SJCRH30 (cell line): ENCODE results near the gene PROSER2. TPM values are rescaled to one million over a fixed set of nuclear protein-coding genes. Genes with fewer than 3 reads are reported as not detected.

Experiments used
- DNase-seq, 2 experiments: peaks; one replicate each; pipeline ENCODE4 v3.0.0-alpha.2; 2015 to 2020
- H3K27ac ChIP-seq: fragments of 250-450 bp; sonication (Bioruptor Pico); 2 replicates; pipeline ENCODE4 v1.5.1; 2020; ENCODE audit warnings: mild to moderate bottlenecking, moderate library complexity
- H3K27me3 ChIP-seq: fragments of 250-450 bp; sonication (Bioruptor Pico); 2 replicates; pipeline ENCODE4 v1.5.1; 2020; ENCODE audit warnings: mild to moderate bottlenecking, moderate library complexity
- H3K36me3 ChIP-seq: fragments of 250-450 bp; sonication (Bioruptor Pico); 2 replicates; pipeline ENCODE4 v1.5.1; 2020; ENCODE audit warnings: mild to moderate bottlenecking, moderate library complexity
- H3K4me1 ChIP-seq: fragments of 250-450 bp; sonication (Bioruptor Pico); 2 replicates; pipeline ENCODE4 v1.5.1; 2020; ENCODE audit warnings: mild to moderate bottlenecking, moderate library complexity
- H3K4me3 ChIP-seq: fragments of 250-450 bp; sonication (Bioruptor Pico); 2 replicates; pipeline ENCODE4 v1.5.1; 2020; ENCODE audit warnings: mild to moderate bottlenecking, moderate library complexity
- H3K9me3 ChIP-seq: fragments of 250-450 bp; sonication (Bioruptor Pico); replicated peaks from 2 replicates; pipeline ENCODE4 v1.5.1; 2020; ENCODE audit warnings: mild to moderate bottlenecking, moderate library complexity
- total RNA-seq: library from RNA; depleted of rRNA; stranded (reverse); fragments of >200 nt; shearing (Covaris generic); gene quantifications from 2 replicates; pipeline ENCODE4 v1.2.3, GENCODE V29; 2014; rRNA removed

Gene PROSER2
- 10.7 and 14.6 TPM in 2 replicates for total RNA-seq

DNA sequence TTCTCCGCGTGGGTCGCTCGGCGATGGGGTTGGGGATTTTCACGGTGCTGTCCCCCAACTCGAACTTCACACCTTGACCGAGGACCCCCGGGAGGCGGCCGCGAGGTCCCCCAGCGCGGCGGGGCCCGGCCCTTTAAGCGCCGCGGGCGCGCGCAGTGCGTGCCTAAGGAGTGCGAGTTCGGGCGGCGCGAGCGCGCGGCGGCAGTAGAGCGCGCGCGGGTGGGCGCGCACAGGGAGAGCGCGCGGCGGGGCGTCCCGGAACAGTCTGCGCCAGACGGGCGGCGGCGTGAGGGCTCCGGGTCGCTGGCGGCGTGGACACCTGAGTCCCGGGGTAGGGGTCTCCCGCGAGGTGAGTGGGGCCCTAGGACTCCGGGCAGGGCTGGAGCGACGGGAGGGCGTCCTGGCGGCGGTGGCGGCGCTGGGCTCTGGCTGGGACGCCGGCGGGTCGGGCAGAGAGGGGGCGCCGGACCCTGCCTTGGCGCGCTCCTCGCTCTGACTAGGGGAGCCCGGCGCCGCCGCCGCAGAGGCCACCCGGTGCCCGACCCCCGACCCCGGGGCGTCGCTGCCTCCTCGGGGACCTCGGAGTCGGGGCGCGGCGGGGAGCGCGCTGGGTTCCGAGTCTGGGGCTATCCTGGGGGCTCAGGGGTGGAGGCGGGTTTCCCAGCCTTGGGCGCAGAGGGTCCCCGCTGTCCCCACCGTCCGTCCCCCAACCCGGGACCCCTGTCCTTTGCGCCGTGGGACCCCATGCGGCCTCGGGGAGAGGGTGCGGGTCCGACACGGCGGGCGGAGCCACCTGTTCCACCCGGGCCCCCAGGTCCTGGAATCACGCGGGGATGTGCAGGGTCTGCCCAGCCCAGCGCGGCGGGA is at the start of gene PROSER2:
Gene PROSER2 (plus strand): TSS at position 235 of the 867 bp plus-strand sequence. CDS start 28,722 bp downstream, outside the sequence.
- Histone ChIP-seq H3K4me3 (peak within 1 kb of the TSS; percentile 94), H3K27ac (peak within 1 kb of the TSS; percentile 38; the same call in 1 of the 2 replicates), H3K36me3 (no peaks in the 10 kb centered on the region; the same call in 1 of the 2 replicates), H3K4me1 (peaks cover 1% of the 10 kb centered on the region), H3K9me3 (no peaks in the 10 kb centered on the region), H3K27me3 (no peaks in the 10 kb centered on the region)
- peak; percentile 50 to 69 for DNase-seq

DNA sequence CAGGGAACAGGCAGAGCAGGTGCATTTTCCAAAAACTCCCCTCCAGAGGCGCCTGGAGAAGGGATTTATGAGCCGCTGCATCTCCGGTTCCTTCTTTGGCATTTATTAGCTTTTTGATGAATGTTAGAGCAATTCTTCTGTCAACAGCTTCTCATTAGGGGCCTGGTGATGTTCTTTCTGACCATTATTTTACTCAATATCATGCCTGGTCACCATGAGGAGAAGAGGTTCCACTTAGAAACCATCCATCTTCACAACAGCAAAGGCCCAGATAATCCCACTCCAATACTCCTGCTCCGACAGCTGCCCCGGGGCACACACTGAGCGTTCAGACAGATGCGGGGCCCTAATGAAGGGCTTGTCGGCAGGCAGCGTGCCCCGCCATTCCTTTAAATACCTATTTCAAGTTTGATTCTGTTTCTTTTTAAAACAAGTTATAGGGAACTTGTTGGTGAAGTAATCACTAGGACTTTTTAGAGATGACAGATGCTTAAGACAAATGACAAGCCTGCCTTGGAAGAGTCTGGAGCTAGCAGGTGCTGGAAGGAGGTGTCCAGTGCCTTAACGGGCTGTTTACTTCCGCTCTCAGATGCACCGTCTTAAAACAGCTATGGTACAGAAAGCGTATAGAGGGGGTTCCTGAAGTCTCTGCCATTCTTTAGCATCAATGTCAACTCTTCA is 49.3 kb upstream of the PROSER2 start:
- peak in 1 of 2 experiments; percentile 45 for DNase-seq
- no peaks in the 10 kb centered on the region for H3K9me3 ChIP-seq
- H3K27me3 ChIP-seq, result no peaks in the 10 kb centered on the region
- no peak overlapping the region for H3K27ac ChIP-seq
- H3K4me1 ChIP-seq, result no peaks in the 10 kb centered on the region
- H3K4me3 ChIP-seq, result no peak overlapping the region
- H3K36me3 ChIP-seq, result no peaks in the 10 kb centered on the region

DNA sequence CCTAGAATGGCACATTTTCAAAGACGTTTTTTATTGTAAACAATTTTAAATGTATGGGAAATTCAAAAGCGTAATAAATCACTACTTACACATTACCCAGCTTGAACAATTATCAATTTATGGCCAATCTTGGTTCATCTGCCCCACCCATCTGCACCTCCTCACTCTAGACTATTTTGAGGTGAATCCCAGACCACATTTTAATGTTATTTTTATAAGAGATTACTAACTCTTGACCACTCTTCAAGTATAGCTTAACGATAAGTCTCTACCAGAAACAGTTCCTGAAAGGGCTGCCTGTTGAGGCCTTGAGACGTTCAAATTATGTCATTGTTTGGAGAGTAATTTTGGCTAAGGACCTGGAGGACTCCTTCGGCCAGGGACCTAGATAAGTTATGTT is 47.7 kb upstream of the PROSER2 start:
- Histone ChIP-seq H3K36me3 (no peaks in the 10 kb centered on the region), H3K9me3 (no peaks in the 10 kb centered on the region), H3K27ac (no peak overlapping the region), H3K27me3 (no peaks in the 10 kb centered on the region), H3K4me1 (no peaks in the 10 kb centered on the region), H3K4me3 (no peak overlapping the region)
- DNase-seq, result no peak

GRCh38 chr10:11776080-11776479 is 47.1 kb upstream of the PROSER2 start:
- H3K36me3 ChIP-seq, result no peaks in the 10 kb centered on the region
- H3K27me3 ChIP-seq, result no peaks in the 10 kb centered on the region
- no peak overlapping the region for H3K4me3 ChIP-seq
- no peak for DNase-seq
- H3K4me1 ChIP-seq, result no peaks in the 10 kb centered on the region
- no peak overlapping the region for H3K27ac ChIP-seq
- no peaks in the 10 kb centered on the region for H3K9me3 ChIP-seq

DNA sequence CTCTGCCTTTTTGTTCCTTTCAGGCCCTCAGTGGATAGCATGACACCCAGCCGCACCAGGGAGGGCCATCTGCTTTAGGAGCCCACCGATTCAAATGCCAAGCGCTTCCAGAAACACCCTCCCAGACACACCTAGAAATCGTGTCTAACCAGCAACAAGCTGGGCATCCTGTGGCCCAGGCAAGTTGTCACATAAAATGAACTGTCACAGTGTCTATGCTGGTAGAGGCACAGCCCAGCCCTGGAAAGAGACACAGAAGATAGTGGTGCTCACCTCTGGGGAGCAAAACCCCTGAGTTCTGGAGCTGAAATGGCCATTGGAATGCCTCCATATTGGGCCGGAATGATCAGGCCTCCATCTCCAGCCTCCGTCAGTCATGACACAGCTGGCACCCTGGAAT is 42.0 kb upstream of the PROSER2 start:
- DNase-seq, result no peak
- Histone ChIP-seq H3K27me3 (no peaks in the 10 kb centered on the region), H3K27ac (no peak overlapping the region), H3K9me3 (no peaks in the 10 kb centered on the region), H3K4me3 (no peak overlapping the region), H3K4me1 (no peaks in the 10 kb centered on the region), H3K36me3 (no peaks in the 10 kb centered on the region)

DNA sequence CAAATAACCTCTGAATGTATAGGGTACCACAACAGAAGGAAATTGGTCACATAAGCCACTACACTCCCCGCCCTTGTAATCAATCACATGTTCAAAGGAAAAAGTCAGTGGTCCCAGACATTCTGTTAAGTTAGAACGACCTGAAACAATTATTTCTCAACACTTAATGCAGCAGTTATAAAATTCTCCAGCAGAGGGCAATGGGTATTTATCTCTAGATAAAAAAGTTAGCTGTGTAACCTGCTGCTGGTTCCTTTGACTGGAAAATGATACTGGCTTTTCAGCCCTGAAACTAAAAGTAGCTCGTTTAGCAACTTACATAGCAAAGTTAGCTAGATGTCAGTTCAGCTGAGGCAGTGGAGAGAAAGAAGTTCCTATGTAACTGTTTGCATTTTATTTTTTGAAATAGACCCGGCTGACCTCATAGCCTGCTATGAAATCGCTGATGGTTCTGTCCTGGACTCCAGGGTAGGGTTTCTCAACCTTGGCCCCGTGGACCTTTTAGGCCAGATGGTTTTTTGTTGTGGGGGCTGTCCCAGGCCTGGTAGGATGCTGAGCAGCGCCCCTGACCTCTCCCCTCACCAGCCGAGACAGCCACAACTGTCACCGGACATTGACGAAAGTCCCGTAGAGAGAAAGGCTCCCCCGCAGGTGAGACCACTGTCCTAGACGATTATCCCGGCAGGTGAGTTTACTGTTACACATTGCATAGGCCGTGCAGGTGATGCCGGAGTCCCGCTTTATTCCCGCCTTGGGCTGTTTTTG is 40.2 kb upstream of the PROSER2 start:
- peak; percentile 17 to 77 for DNase-seq
- Histone ChIP-seq H3K4me1 (no peaks in the 10 kb centered on the region), H3K36me3 (no peaks in the 10 kb centered on the region), H3K9me3 (no peaks in the 10 kb centered on the region), H3K27ac (no peak overlapping the region), H3K4me3 (no peak overlapping the region), H3K27me3 (no peaks in the 10 kb centered on the region)

- no peak for DNase-seq
- Histone ChIP-seq H3K4me1 (no peaks in the 10 kb centered on the region), H3K36me3 (no peaks in the 10 kb centered on the region)
Measured at GRCh38 chr10:11783558-11783865, 39.6 kb upstream of the PROSER2 start.

DNA sequence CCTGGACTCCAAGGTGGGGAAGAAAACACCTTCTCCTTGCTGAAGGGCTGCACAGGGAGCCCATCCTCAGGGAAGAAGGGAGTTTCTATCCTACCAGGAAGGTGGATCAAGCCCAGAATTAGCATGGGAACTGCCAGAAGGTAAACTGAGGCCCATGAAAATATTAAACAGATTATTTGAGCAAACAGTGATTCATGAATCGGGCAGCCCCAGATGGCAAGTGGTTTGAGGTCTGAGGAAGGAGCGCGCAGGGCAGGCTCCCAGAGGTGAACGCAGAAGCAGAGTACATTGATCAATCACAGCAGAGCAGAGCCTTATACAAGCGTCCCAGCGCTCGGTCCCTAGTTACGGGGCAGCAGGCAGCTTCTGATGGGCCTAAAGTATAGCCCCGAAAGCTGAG is 35.8 kb upstream of the PROSER2 start:
- Histone ChIP-seq H3K4me3 (no peak overlapping the region), H3K36me3 (no peaks in the 10 kb centered on the region), H3K27me3 (no peaks in the 10 kb centered on the region), H3K4me1 (no peaks in the 10 kb centered on the region), H3K9me3 (no peaks in the 10 kb centered on the region), H3K27ac (no peak overlapping the region)
- no peak for DNase-seq

More at GRCh38 chr10:11783558-11783865, 39.6 kb upstream of the PROSER2 start:
- no peak overlapping the region for H3K27ac ChIP-seq
- no peaks in the 10 kb centered on the region for H3K9me3 ChIP-seq
- H3K4me3 ChIP-seq, result no peak overlapping the region
- H3K27me3 ChIP-seq, result no peaks in the 10 kb centered on the region

DNA sequence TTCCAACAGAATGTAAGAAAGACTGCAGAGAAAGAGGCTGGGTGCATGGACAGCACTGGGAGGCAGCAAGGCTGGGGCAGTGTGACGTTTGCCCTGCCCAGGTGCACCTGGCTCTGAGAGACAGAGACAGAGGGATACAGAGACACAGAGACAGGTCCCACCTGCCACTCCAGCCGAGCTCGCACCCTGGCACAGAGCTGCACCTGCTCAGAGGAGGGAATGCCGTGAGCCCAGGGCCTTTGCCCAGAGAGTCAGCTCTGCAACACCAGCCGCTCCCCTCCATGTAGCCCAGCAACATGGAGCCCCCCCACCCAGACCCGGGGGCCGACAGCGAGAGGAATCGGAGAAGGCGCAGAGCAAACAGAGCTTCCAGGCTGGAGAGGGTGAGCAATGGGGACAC is 35.3 kb upstream of the PROSER2 start:
- Histone ChIP-seq H3K27ac (no peak overlapping the region), H3K27me3 (no peaks in the 10 kb centered on the region), H3K36me3 (no peaks in the 10 kb centered on the region), H3K4me1 (no peaks in the 10 kb centered on the region), H3K4me3 (no peak overlapping the region), H3K9me3 (no peaks in the 10 kb centered on the region)
- DNase-seq, result no peak

GRCh38 chr10:11789306-11789705 is 33.9 kb upstream of the PROSER2 start:
- no peaks in the 10 kb centered on the region for H3K9me3 ChIP-seq
- H3K4me1 ChIP-seq, result no peaks in the 10 kb centered on the region
- H3K36me3 ChIP-seq, result no peaks in the 10 kb centered on the region
- no peaks in the 10 kb centered on the region for H3K27me3 ChIP-seq
- no peak overlapping the region for H3K27ac ChIP-seq
- H3K4me3 ChIP-seq, result no peak overlapping the region
- DNase-seq, result no peak

- no peak overlapping the region for H3K27ac ChIP-seq
- H3K4me3 ChIP-seq, result no peak overlapping the region
- no peaks in the 10 kb centered on the region for H3K4me1 ChIP-seq
- H3K36me3 ChIP-seq, result no peaks in the 10 kb centered on the region
- no peaks in the 10 kb centered on the region for H3K9me3 ChIP-seq
- DNase-seq, result no peak
- no peaks in the 10 kb centered on the region for H3K27me3 ChIP-seq
Measured at GRCh38 chr10:11789956-11790355, 33.2 kb upstream of the PROSER2 start.

DNA sequence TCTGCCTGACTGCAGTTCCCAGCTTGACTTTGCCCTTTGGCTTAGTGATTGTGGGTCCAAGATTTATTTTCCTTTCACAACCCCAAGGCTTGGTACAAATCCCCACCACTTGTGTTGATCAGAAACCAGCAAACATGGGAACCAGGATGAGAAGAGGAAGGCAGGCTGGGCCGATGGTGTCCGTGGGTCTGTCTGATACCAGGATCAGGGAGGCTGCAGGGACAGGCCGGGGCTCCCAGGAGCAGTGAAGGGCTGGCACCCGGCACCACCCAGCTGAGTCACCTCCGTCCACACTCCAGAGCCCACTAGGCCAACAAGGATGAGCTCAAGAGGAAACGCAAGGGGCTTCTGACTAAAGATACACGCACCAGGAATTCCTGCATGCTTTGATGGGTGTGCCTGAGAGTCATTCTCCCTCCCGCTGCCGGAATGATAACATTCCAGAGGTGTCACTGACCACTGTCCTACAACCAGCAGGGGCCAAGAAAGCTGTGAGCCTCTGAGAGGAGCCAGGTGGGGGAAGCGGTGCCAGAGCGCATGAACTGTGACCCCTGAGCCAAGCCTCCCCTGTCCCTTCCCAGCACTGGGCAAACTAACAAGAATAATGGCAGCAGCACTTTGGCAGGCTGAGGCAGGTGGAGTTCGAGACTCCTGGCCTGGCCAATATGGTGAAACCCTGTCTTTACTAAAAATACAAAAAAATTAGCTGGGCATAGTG is 29.2 kb upstream of the PROSER2 start:
- DNase-seq, result peak in 1 of 2 experiments; percentile 19
- H3K4me3 ChIP-seq, result no peak overlapping the region
- H3K27ac ChIP-seq, result no peak overlapping the region
- no peaks in the 10 kb centered on the region for H3K9me3 ChIP-seq
- H3K4me1 ChIP-seq, result no peaks in the 10 kb centered on the region
- no peaks in the 10 kb centered on the region for H3K27me3 ChIP-seq
- no peaks in the 10 kb centered on the region for H3K36me3 ChIP-seq

- DNase-seq, result no peak
- H3K4me3 ChIP-seq, result no peak overlapping the region
- no peak overlapping the region for H3K27ac ChIP-seq
- no peaks in the 10 kb centered on the region for H3K4me1 ChIP-seq
- H3K36me3 ChIP-seq, result no peaks in the 10 kb centered on the region
- H3K27me3 ChIP-seq, result no peaks in the 10 kb centered on the region
- no peaks in the 10 kb centered on the region for H3K9me3 ChIP-seq
Measured at GRCh38 chr10:11794566-11794965, 28.6 kb upstream of the PROSER2 start.

DNA sequence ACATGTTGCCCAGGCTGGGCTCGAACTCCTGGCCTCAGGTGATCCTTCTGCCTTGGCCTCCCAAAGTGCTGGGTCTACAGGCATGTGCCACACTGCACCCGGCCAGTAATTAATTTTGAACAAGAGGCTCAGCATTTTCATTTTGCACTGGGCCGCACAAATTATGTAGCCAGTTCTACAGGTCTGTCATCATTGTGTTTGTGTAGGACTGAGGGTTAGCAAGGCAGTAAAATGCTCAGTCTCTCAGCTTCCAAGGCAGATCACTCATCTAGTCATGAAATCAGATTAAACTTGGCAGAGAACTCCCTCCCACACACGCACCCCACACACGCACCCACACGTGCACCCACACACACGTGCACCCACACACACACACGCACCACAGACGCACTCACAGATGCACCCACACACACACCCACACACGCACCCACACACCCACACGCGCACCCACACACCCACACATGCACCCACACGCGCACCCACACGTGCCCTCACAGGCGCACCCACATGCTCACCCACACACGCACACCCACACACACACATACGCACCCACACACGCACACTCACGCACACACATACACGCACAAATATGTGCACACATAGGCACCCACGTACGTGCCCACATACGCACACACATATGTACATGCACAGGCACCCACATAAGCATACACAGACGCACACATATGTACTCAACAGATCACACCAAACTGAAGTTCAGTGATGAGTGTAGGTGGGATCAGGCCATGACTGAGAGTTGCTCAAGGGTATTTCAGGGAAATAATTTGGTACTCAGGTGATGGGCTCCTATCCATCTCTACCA is 27.8 kb upstream of the PROSER2 start:
- no peaks in the 10 kb centered on the region for H3K27me3 ChIP-seq
- no peak for DNase-seq
- H3K4me3 ChIP-seq, result no peak overlapping the region
- no peaks in the 10 kb centered on the region for H3K4me1 ChIP-seq
- H3K36me3 ChIP-seq, result no peaks in the 10 kb centered on the region
- H3K27ac ChIP-seq, result no peak overlapping the region
- H3K9me3 ChIP-seq, result no peaks in the 10 kb centered on the region
